PC-9 (cell line): ENCODE results near the gene ANKRD63. TPM values are rescaled to one million over a fixed set of nuclear protein-coding genes. Genes with fewer than 3 reads are reported as not detected.

ENCODE experiments used
- BruUV-seq: library from RNA; stranded (reverse); fragments of 400-500 nt; replicated peaks from 2 replicates; lab custom pipeline; 2021; lab: Mats Ljungman, UMichigan
- CTCF ChIA-PET: fragments of 300-600 bp; sonication (Branson Sonifier 250); formaldehyde crosslinking; loops from one replicate; lab custom pipeline; 2022; ENCODE audit warnings: antibody characterized with exemption; lab: Charles Lee
- POLR2A ChIA-PET: fragments of 300-600 bp; sonication (Branson Sonifier 250); formaldehyde crosslinking; loops from one replicate; lab custom pipeline; 2022; ENCODE audit warnings: antibody characterized with exemption; ENCODE audit not compliant: unreplicated experiment; lab: Charles Lee
- DNase-seq, 2 experiments: peaks; one replicate each; pipeline versions ENCODE4 v3.0.0 to v3.0.0-alpha.2; 2015 to 2022; ENCODE audit warnings: mixed read lengths in 1 of 2
- H2AFZ ChIP-seq: fragments of 200-600 bp; sonication (generic); 2 replicates; pipeline ENCODE4 v1.8.1; 2017; ENCODE audit warnings: antibody characterized with exemption
- H3F3A ChIP-seq: fragments of 200-600 bp; sonication (generic); 2 replicates; pipeline ENCODE4 v1.8.1; 2017; ENCODE audit warnings: antibody characterized with exemption, mild to moderate bottlenecking, low read depth; ENCODE audit not compliant: insufficient read depth
- H3K27ac ChIP-seq: fragments of 200-600 bp; sonication (generic); 2 replicates; pipeline ENCODE4 v1.6.1; 2016; ENCODE audit warnings: mixed run types
- H3K27me3 ChIP-seq: fragments of 200-600 bp; sonication (generic); 2 replicates; pipeline ENCODE4 v1.6.1; 2016; ENCODE audit warnings: low read depth, mixed run types; ENCODE audit not compliant: insufficient read depth
- H3K36me3 ChIP-seq: fragments of 200-600 bp; sonication (generic); 2 replicates; pipeline ENCODE4 v1.6.1; 2016; ENCODE audit warnings: low read depth, mixed run types
- H3K4me1 ChIP-seq: fragments of 200-600 bp; sonication (generic); replicated peaks from 2 replicates; pipeline ENCODE4 v1.6.1; 2016; ENCODE audit warnings: mixed run types; ENCODE audit not compliant: insufficient read depth
- H3K4me2 ChIP-seq: fragments of 200-600 bp; sonication (generic); 2 replicates; pipeline ENCODE4 v1.6.1; 2017; ENCODE audit warnings: mixed run types
- H3K4me3 ChIP-seq: fragments of 200-600 bp; sonication (generic); 2 replicates; pipeline ENCODE4 v1.6.1; 2016; ENCODE audit warnings: mixed run types
- H3K79me2 ChIP-seq: fragments of 200-600 bp; sonication (generic); 2 replicates; pipeline ENCODE4 v1.6.1; 2017; ENCODE audit warnings: low read depth, mixed run types
- H3K9me2 ChIP-seq: fragments of 200-600 bp; sonication (generic); 2 replicates; pipeline ENCODE4 v1.8.1; 2017; ENCODE audit warnings: mild to moderate bottlenecking; ENCODE audit not compliant: insufficient read depth
- H3K9me3 ChIP-seq: fragments of 200-600 bp; sonication (generic); 2 replicates; pipeline ENCODE4 v1.8.1; 2016; ENCODE audit warnings: low read depth; ENCODE audit not compliant: insufficient read depth
- H4K20me1 ChIP-seq: fragments of 200-600 bp; sonication (generic); 2 replicates; pipeline ENCODE4 v1.8.1; 2017; ENCODE audit not compliant: insufficient read depth
- CTCF ChIP-seq: fragments of 200-600 bp; sonication (generic); conservative IDR thresholded peaks from 2 replicates; pipeline ENCODE4 v1.6.1; 2017; ENCODE audit warnings: mixed run types, antibody characterized with exemption, mild to moderate bottlenecking, moderate library complexity
- EZH2 ChIP-seq: fragments of 200-600 bp; sonication (generic); IDR thresholded peaks from 2 replicates; pipeline ENCODE4 v1.8.0; 2017; ENCODE audit warnings: antibody characterized with exemption, low read depth
- intact Hi-C: fragments of 100-400 bp; cut with micrococcal nuclease; formaldehyde crosslinking; loops from one replicate; pipeline ENCODE4 v1.10.0; 2022; ENCODE audit not compliant: unreplicated experiment
- total RNA-seq: library from RNA; stranded (reverse); gene quantifications from 2 replicates; pipeline ENCODE4 v1.2.3, GENCODE V29; 2021

Gene ANKRD63
- total RNA-seq, 1 experiment from 2014 or later: not detected

- no peaks in the 10 kb centered on the region for H3F3A ChIP-seq
- no peaks in the 10 kb centered on the region for H3K27me3 ChIP-seq
- no peak overlapping the region for H3K4me2 ChIP-seq
- ChIA-PET POLR2A (no interaction called here), CTCF (interaction anchor here (0.6 kb wide), 1 partner anchor 16 kb away, joined by 7 read pairs; no protein-coding TSS in a partner anchor)
- no peaks in the 10 kb centered on the region for H3K79me2 ChIP-seq
- no peaks in the 10 kb centered on the region for H3K9me2 ChIP-seq
- no peak overlapping the region for H3K4me3 ChIP-seq
- BruUV-seq: no TSS peak
- H3K4me1 ChIP-seq: no peaks in the 10 kb centered on the region
- DNase-seq: no peak
- intact Hi-C loops: no loop called here
- H3K27ac ChIP-seq: no peak overlapping the region
- TF ChIP-seq CTCF: no peak
- TF ChIP-seq EZH2: no peak
- H3K36me3 ChIP-seq: no peaks in the 10 kb centered on the region
- H4K20me1 ChIP-seq: no peaks in the 10 kb centered on the region
- H3K9me3 ChIP-seq: no peaks in the 10 kb centered on the region
- no peak overlapping the region for H2AFZ ChIP-seq
Observed at GRCh38 chr15:40305281-40305680, 22.4 kb upstream of the ANKRD63 start.

- no peak overlapping the region for H2AFZ ChIP-seq
- no peaks in the 10 kb centered on the region for H3K79me2 ChIP-seq
- ChIA-PET POLR2A (no interaction called here), CTCF (no interaction called here)
- TF ChIP-seq EZH2 (no peak), CTCF (no peak)
- no peaks in the 10 kb centered on the region for H3K36me3 ChIP-seq
- no TSS peak for BruUV-seq
- H3K9me2 ChIP-seq: no peaks in the 10 kb centered on the region
- intact Hi-C loops: no loop called here
- H3K27me3 ChIP-seq: no peaks in the 10 kb centered on the region
- H3K4me1 ChIP-seq: no peaks in the 10 kb centered on the region
- H3F3A ChIP-seq: no peaks in the 10 kb centered on the region
- no peaks in the 10 kb centered on the region for H4K20me1 ChIP-seq
- no peaks in the 10 kb centered on the region for H3K9me3 ChIP-seq
- H3K27ac ChIP-seq: no peak overlapping the region
- H3K4me3 ChIP-seq: no peak overlapping the region
- H3K4me2 ChIP-seq: no peak overlapping the region
- no peak for DNase-seq
Observed at GRCh38 chr15:40303576-40303975, 20.7 kb upstream of the ANKRD63 start.

GRCh38 chr15:40302981-40303380, 20.1 kb upstream of the ANKRD63 start:
- H3K4me2 ChIP-seq: no peak overlapping the region
- no peak for DNase-seq
- TF ChIP-seq CTCF (no peak), EZH2 (no peak)
- H3K4me3 ChIP-seq: no peak overlapping the region
- no peaks in the 10 kb centered on the region for H3K79me2 ChIP-seq
- intact Hi-C loops: no loop called here
- BruUV-seq: no TSS peak
- no peaks in the 10 kb centered on the region for H4K20me1 ChIP-seq
- ChIA-PET POLR2A (no interaction called here), CTCF (no interaction called here)
- no peak overlapping the region for H2AFZ ChIP-seq
- H3K9me2 ChIP-seq: no peaks in the 10 kb centered on the region
- no peaks in the 10 kb centered on the region for H3F3A ChIP-seq
- H3K4me1 ChIP-seq: no peaks in the 10 kb centered on the region
- H3K27me3 ChIP-seq: no peaks in the 10 kb centered on the region
- no peaks in the 10 kb centered on the region for H3K9me3 ChIP-seq
- no peak overlapping the region for H3K27ac ChIP-seq
- H3K36me3 ChIP-seq: no peaks in the 10 kb centered on the region
